Keratinocyte (primary cell): ENCODE results near the gene C1orf232. TPM values are rescaled to one million over a fixed set of nuclear protein-coding genes. Genes with fewer than 3 reads are reported as not detected.

Source experiments
- DNase-seq: peaks from one replicate; pipeline ENCODE4 v3.0.0-alpha.2; 2011; ENCODE audit warnings: low read depth, missing footprints, low spot score
- FAIRE-seq: peaks from 2 replicates; lab custom pipeline; 2011; peaks lifted over from hg19 to GRCh38; lab: Jason Lieb, UNC
- H2AFZ ChIP-seq: 2 replicates; pipeline ENCODE4 v1.6.0; 2012; ENCODE audit warnings: low read length, control low read depth, inconsistent platforms; ENCODE audit not compliant: control insufficient read depth
- H3K27ac ChIP-seq: 2 replicates; pipeline ENCODE4 v1.5.1; 2011; ENCODE audit warnings: low read length; ENCODE audit not compliant: control insufficient read depth, insufficient read depth
- H3K27me3 ChIP-seq: 3 replicates; pipeline ENCODE4 v1.6.0; 2011; ENCODE audit warnings: low read length; ENCODE audit not compliant: control insufficient read depth, insufficient read depth; ENCODE audit errors: extremely low read depth
- H3K36me3 ChIP-seq, 2 experiments: 2 replicates in 1 of 2; 3 replicates in 1 of 2; pipeline ENCODE4 v1.5.1; 2011; ENCODE audit warnings: low read length in 2 of 2, mild to moderate bottlenecking in 1 of 2; ENCODE audit not compliant: control insufficient read depth in 2 of 2, insufficient read depth in 2 of 2; ENCODE audit errors: extremely low read depth in 1 of 2
- H3K4me1 ChIP-seq: 3 replicates; pipeline ENCODE4 v1.5.1; 2011; ENCODE audit warnings: low read length; ENCODE audit not compliant: control insufficient read depth, insufficient read depth; ENCODE audit errors: extremely low read depth
- H3K4me2 ChIP-seq: 3 replicates; pipeline ENCODE4 v1.6.0; 2011; ENCODE audit warnings: low read depth, low read length; ENCODE audit not compliant: control insufficient read depth, insufficient read depth; ENCODE audit errors: extremely low read depth
- H3K4me3 ChIP-seq, 3 experiments: fragments of 200-600 bp in 1 of 3; sonication (generic) in 1 of 3; 2 replicates in 2 of 3; 3 replicates in 1 of 3; pipeline ENCODE4 v1.5.1; 2011 to 2016; ENCODE audit warnings: low read length in 3 of 3, mild to moderate bottlenecking in 3 of 3, control low read depth in 2 of 3, inconsistent platforms in 1 of 3, low read depth in 1 of 3, mixed read lengths in 1 of 3, mixed run types in 1 of 3, moderate library complexity in 1 of 3; ENCODE audit not compliant: control insufficient read depth in 2 of 3, insufficient read depth in 2 of 3; ENCODE audit errors: extremely low read depth in 1 of 3
- H3K79me2 ChIP-seq: 2 replicates; pipeline ENCODE4 v1.6.0; 2012; ENCODE audit warnings: low read length; ENCODE audit not compliant: control insufficient read depth, insufficient read depth
- H3K9ac ChIP-seq: 3 replicates; pipeline ENCODE4 v1.6.0; 2011; ENCODE audit warnings: low read length; ENCODE audit not compliant: control insufficient read depth, insufficient read depth; ENCODE audit errors: extremely low read depth
- H3K9me1 ChIP-seq: 3 replicates; pipeline ENCODE4 v1.6.0; 2011; ENCODE audit warnings: low read length; ENCODE audit not compliant: control insufficient read depth, insufficient read depth; ENCODE audit errors: extremely low read depth
- H3K9me3 ChIP-seq: 2 replicates; pipeline ENCODE4 v1.5.1; 2012; ENCODE audit warnings: low read depth, low read length; ENCODE audit not compliant: control insufficient read depth
- H4K20me1 ChIP-seq: 3 replicates; pipeline ENCODE4 v1.6.0; 2011; ENCODE audit warnings: low read length; ENCODE audit not compliant: control insufficient read depth, insufficient read depth; ENCODE audit errors: extremely low read depth
- CTCF ChIP-seq, 3 experiments: IDR thresholded peaks in 1 of 3; conservative IDR thresholded peaks in 1 of 3; optimal IDR thresholded peaks in 1 of 3; 2 replicates in 2 of 3; 3 replicates in 1 of 3; pipeline versions ENCODE3 to v1.5.1; 2011; ENCODE audit warnings: low read length in 3 of 3, mild to moderate bottlenecking in 3 of 3, moderate library complexity in 2 of 3, control low read depth in 1 of 3, inconsistent platforms in 1 of 3; ENCODE audit not compliant: insufficient read depth in 2 of 3; ENCODE audit errors: extremely low read depth in 1 of 3
- EZH2 ChIP-seq: IDR thresholded peaks from one replicate; pipeline ENCODE4 v1.6.1; 2012; ENCODE audit warnings: inconsistent platforms, mild to moderate bottlenecking, low read length, moderate library complexity
- dilution Hi-C: fragments of 300-500 bp; cut with MboI; formaldehyde crosslinking; loops from one replicate; pipeline ENCODE4 v1.7.0; 2020; ENCODE audit warnings: low sequenced_read_pairs; ENCODE audit not compliant: extremely low pct_ligation_motif_present
- polyA plus RNA-seq, 5 experiments: library from polyadenylated mRNA; depleted of rRNA in 3 of 5; stranded (reverse) in 3 of 5; stranded (forward) in 1 of 5; unstranded in 1 of 5; fragments of >200 nt; gene quantifications; 1 replicate in 1 of 5; 2 replicates in 3 of 5; 3 replicates in 1 of 5; pipeline versions ENCODE4 v1.2.1 to v1.2.3, GENCODE V29; 2011 to 2012; ENCODE audit warnings: missing spikeins in 2 of 5, low read depth in 1 of 5, low replicate concordance in 1 of 5

C1orf232 gene
- polyA plus RNA-seq, 1 donor (not counting 4 experiments of a cell fraction or from before 2014, with no cell fraction given) = not detected

GRCh38 chr1:26132128-26132833, 36.5 kb downstream of the C1orf232 start:
- H3K4me2 ChIP-seq = no peak overlapping the region
- FAIRE-seq (no peak), DNase-seq (no peak)
- dilution Hi-C loops = no loop called here
- H3K9ac ChIP-seq = no peak overlapping the region
- H3K79me2 ChIP-seq = no peaks in the 10 kb centered on the region
- H2AFZ ChIP-seq = no peak overlapping the region
- H3K4me1 ChIP-seq = peaks cover 9% of the 10 kb centered on the region
- no peaks in the 10 kb centered on the region for H3K9me3 ChIP-seq
- H4K20me1 ChIP-seq = no peaks in the 10 kb centered on the region
- H3K9me1 ChIP-seq = no peaks in the 10 kb centered on the region
- no peaks in the 10 kb centered on the region for H3K36me3 ChIP-seq
- no peaks in the 10 kb centered on the region for H3K27me3 ChIP-seq
- TF ChIP-seq CTCF (optimal IDR thresholded peaks at IDR 0.05 in 1 of 3, IDR thresholded peaks at IDR 0.05 in 1 of 3, conservative IDR thresholded peaks at IDR 0.05 in 1 of 3; ENCODE audit: extremely low read depth in 1 of 3, insufficient read depth in 2 of 3, low read length in 3 of 3) (no peak), EZH2 (no peak)
- H3K4me3 ChIP-seq = no peak overlapping the region
- no peak overlapping the region for H3K27ac ChIP-seq

GRCh38 chr1:26130695-26131094, 38.1 kb downstream of the C1orf232 start:
- Histone ChIP-seq H3K27me3 (no peaks in the 10 kb centered on the region), H3K4me3 (no peak overlapping the region), H3K9me3 (no peaks in the 10 kb centered on the region), H3K9me1 (no peaks in the 10 kb centered on the region), H3K4me1 (peaks cover 22% of the 10 kb centered on the region), H4K20me1 (no peaks in the 10 kb centered on the region), H3K4me2 (no peak overlapping the region), H3K36me3 (no peaks in the 10 kb centered on the region), H3K9ac (no peak overlapping the region), H3K79me2 (no peaks in the 10 kb centered on the region), H2AFZ (no peak overlapping the region), H3K27ac (no peak overlapping the region)
- no peak for DNase-seq
- FAIRE-seq = no peak
- dilution Hi-C loops = no loop called here
- no peak for TF ChIP-seq EZH2
- no peak for TF ChIP-seq CTCF (optimal IDR thresholded peaks at IDR 0.05 in 1 of 3, IDR thresholded peaks at IDR 0.05 in 1 of 3, conservative IDR thresholded peaks at IDR 0.05 in 1 of 3; ENCODE audit: extremely low read depth in 1 of 3, insufficient read depth in 2 of 3, low read length in 3 of 3)
